OCI-LY3 (cell line): ENCODE measurements around the gene PPP4R2.

ENCODE experiments used
- CTCF ChIP-seq: fragments of 200-600, 300-600 bp; sonication (generic); IDR thresholded peaks from 2 replicates; pipeline ENCODE4 v1.5.1; 2014; ENCODE audit warnings: antibody characterized with exemption, low read length, low read depth
- EZH2phosphoT487 ChIP-seq: fragments of 200-600 bp; shearing (Covaris generic); IDR thresholded peaks from 2 replicates; pipeline ENCODE4 v1.6.1; 2018; ENCODE audit warnings: antibody characterized with exemption, mixed run types, low read depth

- TF ChIP-seq CTCF (no peak), EZH2phosphoT487 (no peak)
Observed at GRCh38 chr3:72982609-72983366, 13.8 kb upstream of the PPP4R2 start.
